ELF-1 (cell line): Measurements from ENCODE around the gene ZNF526.

Experiments
- DNase-seq: peaks from one replicate; pipeline ENCODE4 v3.0.0-alpha.2; 2016; ENCODE audit warnings: low read depth, low spot score

Gene ZNF526

GRCh38 chr19:42220751-42221097 is 612 bp downstream of the ZNF526 start:
- no peak for DNase-seq

- DNase-seq: no peak
Measured at GRCh38 chr19:42224940-42225717, 5.0 kb downstream of the ZNF526 start.

GRCh38 chr19:42225718-42226292 is 5.7 kb downstream of the ZNF526 start:
- DNase-seq: no peak

GRCh38 chr19:42226886-42227285 is 6.8 kb downstream of the ZNF526 start:
- no peak for DNase-seq

- no peak for DNase-seq
Measured at GRCh38 chr19:42228641-42229040, 8.5 kb downstream of the ZNF526 start.

GRCh38 chr19:42229301-42229854 is 9.3 kb downstream of the ZNF526 start:
- DNase-seq: no peak

GRCh38 chr19:42229855-42230351 is 9.8 kb downstream of the ZNF526 start:
- DNase-seq: no peak

- DNase-seq: no peak
Measured at GRCh38 chr19:42230571-42230970, 10.5 kb downstream of the ZNF526 start.

GRCh38 chr19:42232435-42232834 is 12.3 kb downstream of the ZNF526 start:
- DNase-seq: no peak

GRCh38 chr19:42233106-42233505 is 13.0 kb downstream of the ZNF526 start:
- no peak for DNase-seq

GRCh38 chr19:42233678-42234292 is 13.7 kb downstream of the ZNF526 start:
- no peak for DNase-seq

GRCh38 chr19:42234364-42234763 is 14.3 kb downstream of the ZNF526 start:
- DNase-seq: no peak

GRCh38 chr19:42235181-42235580 is 15.1 kb downstream of the ZNF526 start:
- DNase-seq: no peak

GRCh38 chr19:42239544-42240220 is 19.6 kb downstream of the ZNF526 start:
- no peak for DNase-seq

- no peak for DNase-seq
Measured at GRCh38 chr19:42241279-42241678, 21.2 kb downstream of the ZNF526 start.

- DNase-seq: no peak
Measured at GRCh38 chr19:42242069-42242511, 22.0 kb downstream of the ZNF526 start.

- DNase-seq: peak; percentile 99
Measured at GRCh38 chr19:42242512-42243409, 22.6 kb downstream of the ZNF526 start, which contains the start of gene GSK3A. Gene GSK3A, minus strand, starts transcription at chr19:42242602. Its CDS starts 137 bp downstream, at chr19:42242465.

- peak; percentile 98 for DNase-seq
Measured at GRCh38 chr19:42244347-42245220, 24.5 kb downstream of the ZNF526 start.

GRCh38 chr19:42245231-42245630 is 25.1 kb downstream of the ZNF526 start:
- no peak for DNase-seq
